Adipocyte (in vitro differentiated cells): ENCODE results near the gene PANK1.

Source experiments
- DNase-seq: peaks from one replicate; pipeline ENCODE4 v3.0.0-alpha.2; 2015; ENCODE audit warnings: low read depth
- H3K27me3 ChIP-seq: replicated peaks from 2 replicates; pipeline ENCODE4 v1.7.0; 2013; ENCODE audit warnings: mild to moderate bottlenecking, low read length, moderate library complexity; ENCODE audit not compliant: control insufficient read depth, insufficient read depth
- H3K36me3 ChIP-seq: 2 replicates; pipeline ENCODE4 v1.7.0; 2013; ENCODE audit warnings: low read length, mild to moderate bottlenecking, moderate library complexity; ENCODE audit not compliant: control insufficient read depth, insufficient read depth, severe bottlenecking
- H3K4me1 ChIP-seq: 2 replicates; pipeline ENCODE4 v1.7.0; 2013; ENCODE audit warnings: mild to moderate bottlenecking, low read length, moderate library complexity; ENCODE audit not compliant: control insufficient read depth, insufficient read depth
- H3K4me3 ChIP-seq: 2 replicates; pipeline ENCODE4 v1.7.0; 2013; ENCODE audit warnings: mild to moderate bottlenecking, low read length, moderate library complexity
- H3K9ac ChIP-seq: 2 replicates; pipeline ENCODE4 v1.7.0; 2013; ENCODE audit warnings: mild to moderate bottlenecking, low read length, moderate library complexity
- H3K9me3 ChIP-seq: 2 replicates; pipeline ENCODE4 v1.7.0; 2013; ENCODE audit warnings: mild to moderate bottlenecking, low read length, moderate library complexity; ENCODE audit not compliant: control insufficient read depth

PANK1 gene

DNA sequence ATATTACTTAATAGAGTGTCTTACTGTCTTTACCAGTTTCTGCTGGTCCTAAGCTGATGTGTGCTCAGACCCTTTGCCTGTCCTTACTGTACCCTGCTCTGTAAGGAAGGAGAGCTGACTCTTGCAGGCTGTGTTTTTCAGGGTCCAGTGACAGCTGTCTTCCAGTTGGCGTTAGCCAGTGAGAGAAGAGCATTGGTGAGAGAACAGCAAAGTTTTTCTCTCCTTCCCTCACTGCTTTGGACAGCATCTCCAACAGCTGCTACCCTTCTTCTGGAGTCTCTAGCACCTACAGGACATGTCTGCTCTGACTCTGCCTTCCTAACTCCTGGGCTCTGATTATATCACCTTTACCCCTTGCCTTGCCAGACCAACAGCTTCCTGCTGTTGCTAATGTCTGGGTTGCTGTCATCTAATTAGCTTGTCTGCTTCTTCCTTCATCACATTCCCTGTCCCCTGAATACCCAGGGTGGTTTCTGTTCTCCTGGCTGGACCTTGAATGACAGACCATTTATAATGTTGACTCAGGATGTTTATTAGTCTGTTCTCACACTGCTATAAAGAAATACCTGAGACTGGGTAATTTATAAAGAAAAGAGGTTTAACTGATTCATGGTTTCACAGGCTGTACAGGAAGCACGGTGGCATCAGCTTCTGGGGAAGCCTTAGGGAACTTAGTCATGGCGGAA lies 23.5 kb upstream of the PANK1 start:
- no peak for DNase-seq
- Histone ChIP-seq H3K4me1 (no peaks in the 10 kb centered on the region), H3K27me3 (no peaks in the 10 kb centered on the region), H3K9me3 (no peaks in the 10 kb centered on the region), H3K4me3 (no peak overlapping the region), H3K9ac (no peak overlapping the region), H3K36me3 (no peaks in the 10 kb centered on the region)

DNA sequence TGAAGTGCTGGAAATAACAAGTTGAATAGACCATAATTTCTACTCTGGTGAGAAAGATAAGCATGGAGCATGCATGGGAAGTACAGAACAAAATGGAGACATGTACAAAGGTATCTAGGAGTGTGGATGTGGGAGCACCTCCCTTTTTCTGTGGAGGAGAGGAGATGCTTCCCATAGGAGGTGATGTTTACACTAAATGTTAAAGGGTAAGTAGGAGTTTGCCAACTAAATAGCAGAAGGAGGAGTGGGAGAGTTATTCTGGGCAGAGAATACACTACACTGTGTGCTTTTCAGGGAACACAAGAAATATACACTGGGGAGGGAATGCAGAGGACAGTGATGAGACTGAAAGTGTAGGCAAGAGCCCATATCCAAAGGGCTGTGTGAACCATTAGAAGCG lies 21.1 kb upstream of the PANK1 start:
- H3K9ac ChIP-seq = no peak overlapping the region
- H3K4me3 ChIP-seq = no peak overlapping the region
- no peaks in the 10 kb centered on the region for H3K4me1 ChIP-seq
- no peaks in the 10 kb centered on the region for H3K27me3 ChIP-seq
- H3K9me3 ChIP-seq = no peaks in the 10 kb centered on the region
- H3K36me3 ChIP-seq = no peaks in the 10 kb centered on the region
- DNase-seq = no peak

DNA sequence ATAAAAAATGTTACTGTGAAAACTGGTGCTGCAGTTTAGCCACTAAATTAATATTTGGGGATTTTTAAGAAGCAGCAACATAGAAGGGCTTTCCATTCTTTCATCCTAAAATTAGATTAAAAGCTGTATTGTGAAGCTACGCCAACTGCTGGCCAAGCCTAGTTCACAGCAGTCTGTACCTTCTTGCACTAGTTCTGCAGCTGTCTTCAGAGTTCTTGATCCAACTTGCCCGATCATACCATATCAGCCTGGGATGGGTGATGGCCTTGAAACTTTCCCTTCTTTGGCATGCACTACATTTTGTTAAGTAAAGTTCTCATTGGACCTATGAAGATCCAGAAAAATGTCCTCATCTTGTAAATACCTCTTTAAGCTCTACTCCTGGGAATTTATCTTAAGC lies 20.3 kb upstream of the PANK1 start:
- Histone ChIP-seq H3K9ac (no peak overlapping the region), H3K9me3 (no peaks in the 10 kb centered on the region), H3K4me1 (no peaks in the 10 kb centered on the region), H3K27me3 (no peaks in the 10 kb centered on the region), H3K4me3 (no peak overlapping the region), H3K36me3 (no peaks in the 10 kb centered on the region)
- DNase-seq = no peak

DNA sequence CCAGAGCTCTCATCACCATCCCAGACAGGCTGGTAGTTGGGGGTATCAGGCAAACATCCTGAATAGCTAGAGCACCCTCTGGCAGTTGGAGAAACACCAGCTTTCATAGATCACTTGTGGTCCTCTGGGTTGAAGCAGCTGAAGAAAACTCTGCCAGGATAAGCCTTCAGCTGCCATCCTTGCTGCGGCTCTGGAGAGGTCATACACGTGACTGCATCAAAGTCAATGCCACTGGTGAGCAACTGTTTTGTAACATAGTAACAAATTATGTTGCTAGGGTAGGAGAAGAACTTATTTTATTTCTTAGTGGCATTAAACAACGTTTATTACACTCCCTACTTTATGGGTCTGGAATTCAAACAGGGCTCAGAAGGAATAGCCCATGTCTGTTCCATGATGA lies 19.2 kb upstream of the PANK1 start:
- DNase-seq = no peak
- H3K9me3 ChIP-seq = no peaks in the 10 kb centered on the region
- H3K4me3 ChIP-seq = no peak overlapping the region
- peaks cover 6% of the 10 kb centered on the region for H3K4me1 ChIP-seq
- no peak overlapping the region for H3K9ac ChIP-seq
- no peaks in the 10 kb centered on the region for H3K27me3 ChIP-seq
- no peaks in the 10 kb centered on the region for H3K36me3 ChIP-seq

DNA sequence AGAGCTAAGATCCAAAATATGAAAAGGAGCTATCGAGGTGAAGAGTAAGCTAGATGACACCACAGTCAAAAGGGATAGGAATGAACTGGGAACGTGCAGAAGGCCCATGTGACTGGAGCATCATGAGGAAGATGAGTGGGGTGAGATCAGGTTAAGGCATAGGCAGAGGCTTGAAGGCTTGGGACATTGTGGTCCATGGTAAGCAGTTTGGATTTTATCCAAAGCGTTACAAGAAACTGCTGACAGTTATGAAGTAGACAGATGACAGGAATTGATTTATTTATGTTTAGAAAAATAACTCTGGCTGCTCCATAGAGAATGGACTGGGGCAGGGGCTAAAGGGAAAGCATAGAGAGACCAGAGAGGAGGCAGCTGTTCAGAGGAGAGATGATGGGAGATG lies 18.1 kb upstream of the PANK1 start:
- H3K4me3 ChIP-seq = no peak overlapping the region
- H3K9ac ChIP-seq = no peak overlapping the region
- no peaks in the 10 kb centered on the region for H3K27me3 ChIP-seq
- H3K36me3 ChIP-seq = no peaks in the 10 kb centered on the region
- H3K4me1 ChIP-seq = peaks cover 11% of the 10 kb centered on the region
- no peaks in the 10 kb centered on the region for H3K9me3 ChIP-seq
- DNase-seq = no peak

DNA sequence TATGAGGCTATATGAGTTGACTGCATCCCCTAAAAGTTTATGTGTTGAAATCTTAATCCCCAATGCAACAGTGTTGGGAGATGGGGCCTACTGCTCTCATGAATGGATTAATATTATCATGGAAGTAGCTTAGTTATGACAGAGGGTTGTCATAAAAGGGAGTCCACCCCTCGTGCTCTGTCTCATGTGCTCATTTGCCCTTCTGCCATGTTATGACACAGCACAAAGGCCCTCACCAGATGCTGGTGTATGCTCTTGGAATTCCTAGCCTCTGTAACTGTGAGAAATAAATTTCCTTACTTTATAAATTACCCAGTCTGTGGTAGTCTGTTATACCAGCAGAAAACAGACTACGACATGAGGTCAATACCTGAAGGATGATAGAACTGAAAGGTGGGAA lies 17.6 kb upstream of the PANK1 start:
- no peak for DNase-seq
- H3K9me3 ChIP-seq = no peaks in the 10 kb centered on the region
- H3K36me3 ChIP-seq = no peaks in the 10 kb centered on the region
- no peak overlapping the region for H3K4me3 ChIP-seq
- H3K9ac ChIP-seq = no peak overlapping the region
- H3K4me1 ChIP-seq = peaks cover 11% of the 10 kb centered on the region
- H3K27me3 ChIP-seq = no peaks in the 10 kb centered on the region

DNA sequence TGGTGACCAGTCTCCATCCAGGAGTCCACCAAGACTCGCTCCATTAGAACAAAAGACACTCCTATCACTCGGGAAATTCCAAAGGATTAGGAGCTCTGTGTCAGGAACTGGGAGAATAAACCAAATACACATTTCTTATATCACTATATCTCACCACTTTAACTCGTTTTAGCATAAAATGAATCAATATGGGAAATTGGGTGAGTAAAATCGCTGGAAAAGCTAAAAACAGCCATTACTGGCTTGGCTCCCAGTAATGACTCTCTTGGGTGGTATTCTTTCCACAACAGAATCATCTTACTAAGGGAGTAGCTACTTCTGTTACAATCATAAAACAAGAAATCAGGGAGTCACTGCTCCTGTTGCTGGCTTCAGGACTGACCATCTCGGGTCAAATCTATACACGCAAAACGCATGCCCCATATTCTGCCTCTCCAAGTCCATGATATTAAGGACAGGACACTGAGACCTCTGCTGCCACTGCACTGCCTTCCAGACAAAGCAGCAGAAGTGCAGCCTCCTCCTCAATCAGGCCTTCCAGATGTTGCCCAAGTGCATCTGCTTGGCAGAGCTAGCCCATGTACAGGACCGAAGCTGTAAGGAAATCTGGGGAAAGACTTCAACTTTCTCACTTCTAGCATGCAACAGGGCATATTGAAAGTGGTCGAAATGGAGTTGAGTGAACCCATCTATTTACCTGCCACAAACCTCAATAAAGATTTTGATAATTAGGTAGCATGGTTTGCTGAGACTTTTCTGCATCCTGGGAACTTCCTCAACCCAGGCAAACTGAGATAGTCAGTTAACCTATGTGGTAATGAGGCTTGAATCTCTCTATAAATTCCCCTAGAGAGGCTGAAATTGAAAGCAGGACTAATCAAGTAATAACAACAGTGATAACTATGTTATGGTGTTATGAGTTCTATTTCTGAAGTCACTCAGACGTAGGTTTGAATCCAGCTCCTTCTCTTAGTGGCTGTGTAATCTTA lies 14.4 kb upstream of the PANK1 start:
- H3K4me3 ChIP-seq = peak overlapping the region; percentile 34
- peak; percentile 77 for DNase-seq
- H3K9ac ChIP-seq = no peak overlapping the region
- H3K9me3 ChIP-seq = no peaks in the 10 kb centered on the region
- H3K36me3 ChIP-seq = no peaks in the 10 kb centered on the region
- H3K4me1 ChIP-seq = peaks cover 11% of the 10 kb centered on the region
- H3K27me3 ChIP-seq = no peaks in the 10 kb centered on the region

DNA sequence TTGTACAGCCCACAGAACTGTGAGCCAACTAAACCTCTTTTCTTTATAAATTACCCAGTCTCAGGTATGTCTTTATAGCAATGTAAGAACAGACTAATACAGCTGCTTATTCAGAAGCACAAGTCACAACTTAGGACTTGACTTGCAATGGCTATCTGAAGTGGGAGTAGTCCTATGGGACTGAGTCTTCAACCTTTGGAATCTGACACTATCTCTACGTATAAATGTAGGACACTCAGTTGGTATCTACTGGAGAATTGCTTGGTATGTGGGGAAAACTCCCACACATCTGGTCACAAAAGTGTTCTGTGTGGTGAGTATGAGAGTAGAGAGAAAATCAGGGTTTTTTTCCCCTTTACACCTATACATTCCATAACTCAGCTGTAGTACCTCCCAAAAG lies 12.3 kb upstream of the PANK1 start:
- Histone ChIP-seq H3K9me3 (no peaks in the 10 kb centered on the region), H3K4me3 (no peak overlapping the region), H3K27me3 (no peaks in the 10 kb centered on the region), H3K9ac (no peak overlapping the region), H3K36me3 (no peaks in the 10 kb centered on the region), H3K4me1 (peaks cover 13% of the 10 kb centered on the region)
- DNase-seq = no peak

DNA sequence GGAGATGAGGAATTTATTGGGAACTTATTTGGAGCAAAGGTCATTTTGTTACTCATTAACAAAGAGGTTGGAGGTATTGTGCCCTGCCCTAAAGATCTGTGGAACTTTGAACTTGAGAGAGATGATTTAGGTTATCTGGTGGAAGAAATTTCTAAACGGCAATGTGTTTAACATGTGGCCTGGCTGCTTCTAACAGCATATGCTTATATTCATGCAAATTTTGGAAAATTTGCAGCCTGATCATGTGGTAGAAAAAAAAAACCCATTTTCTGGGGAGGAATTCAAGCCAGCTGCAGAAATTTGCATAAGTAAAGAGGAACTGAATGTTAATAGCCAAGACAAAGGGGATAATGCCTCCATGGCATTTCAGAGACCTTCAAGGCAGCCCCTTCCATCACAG lies 10.7 kb upstream of the PANK1 start:
- Histone ChIP-seq H3K4me3 (no peak overlapping the region), H3K9ac (no peak overlapping the region), H3K9me3 (no peaks in the 10 kb centered on the region), H3K36me3 (no peaks in the 10 kb centered on the region), H3K27me3 (no peaks in the 10 kb centered on the region), H3K4me1 (peaks cover 13% of the 10 kb centered on the region)
- DNase-seq = no peak

DNA sequence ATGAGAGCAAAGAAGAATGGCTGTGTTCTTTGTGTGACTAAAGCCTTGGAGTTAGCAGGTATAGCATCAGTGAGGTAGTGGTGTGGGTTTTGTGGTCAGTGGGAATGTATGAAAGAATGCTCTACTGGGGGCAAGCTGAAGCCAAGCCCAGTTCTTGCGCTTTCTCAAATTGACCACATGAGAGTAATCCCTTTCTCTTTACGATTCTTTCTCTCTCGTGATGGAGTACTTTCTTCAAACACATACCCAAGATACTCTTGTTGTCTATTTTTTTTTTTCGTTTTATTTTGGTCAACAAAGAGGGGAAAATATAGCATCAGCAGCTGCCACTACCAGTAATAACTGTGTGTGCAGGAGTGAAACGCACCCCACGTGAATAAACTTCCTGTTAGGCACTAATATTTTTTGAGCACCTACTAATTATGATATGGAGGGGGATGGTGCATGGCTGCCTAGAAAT lies 8.4 kb upstream of the PANK1 start:
- H3K36me3 ChIP-seq = no peaks in the 10 kb centered on the region
- no peak overlapping the region for H3K4me3 ChIP-seq
- no peak for DNase-seq
- H3K9me3 ChIP-seq = peaks cover 5% of the 10 kb centered on the region
- H3K4me1 ChIP-seq = peaks cover 2% of the 10 kb centered on the region
- H3K27me3 ChIP-seq = no peaks in the 10 kb centered on the region
- no peak overlapping the region for H3K9ac ChIP-seq

DNA sequence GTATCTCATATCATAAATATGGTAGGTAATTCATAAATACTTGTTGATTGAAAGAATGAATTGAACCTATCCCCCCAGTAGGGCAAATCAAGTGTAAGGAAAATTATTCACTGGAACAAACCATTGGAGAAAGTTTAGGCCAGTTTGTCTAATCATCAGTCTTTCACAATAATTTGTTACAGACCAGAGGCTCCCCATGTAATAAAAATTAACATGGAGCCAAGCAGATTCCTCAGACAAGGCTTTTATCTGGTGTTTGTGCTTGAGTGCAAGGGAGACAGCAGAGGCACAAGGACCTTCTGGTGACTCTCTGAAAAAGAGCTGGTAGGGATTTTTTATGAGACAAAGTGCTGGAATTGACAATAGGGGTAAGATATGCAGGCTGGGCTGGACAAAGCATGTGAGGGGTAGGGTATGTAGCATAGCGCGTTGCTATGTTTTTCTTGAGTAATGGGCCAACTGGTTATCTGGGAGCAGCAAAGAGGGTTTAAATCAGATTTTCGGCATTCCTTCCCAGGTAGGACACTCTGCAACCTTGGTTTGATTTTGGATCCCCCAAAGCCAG lies 7.8 kb upstream of the PANK1 start:
- H3K9ac ChIP-seq = no peak overlapping the region
- H3K4me3 ChIP-seq = no peak overlapping the region
- no peaks in the 10 kb centered on the region for H3K27me3 ChIP-seq
- H3K4me1 ChIP-seq = peaks cover 2% of the 10 kb centered on the region
- H3K9me3 ChIP-seq = peaks cover 5% of the 10 kb centered on the region
- DNase-seq = no peak
- H3K36me3 ChIP-seq = no peaks in the 10 kb centered on the region
